Psoas muscle (tissue), 8 donors: ENCODE measurements around the gene SPATA19. TPM values are rescaled to one million over a fixed set of nuclear protein-coding genes. Genes with fewer than 3 reads are reported as not detected.

Experiments used
- ATAC-seq, 4 donors: fragments of 200-7000 bp; cut with Tn5 transposase; one replicate each; pipeline ENCODE4 v1.9.1; 2020; ENCODE audit warnings: moderate library complexity in 3 of 4, mild to moderate bottlenecking in 2 of 4
- DNase-seq, 2 donors: peaks; one replicate each; pipeline ENCODE4 v3.0.0-alpha.2; 2020
- H3K27ac ChIP-seq: fragments of 200-600 bp; one replicate; pipeline ENCODE4 v1.8.0; 2022
- H3K27me3 ChIP-seq, 3 donors: fragments of 200-600 bp in 1 of 3; one replicate each; pipeline versions ENCODE4 v1.6.1 to v1.8.0; 2013 to 2022; ENCODE audit warnings: low read length in 2 of 3, mild to moderate bottlenecking in 2 of 3, moderate library complexity in 1 of 3; ENCODE audit not compliant: insufficient read depth in 3 of 3
- H3K36me3 ChIP-seq, 2 donors: fragments of 200-600 bp in 1 of 2; one replicate each; pipeline versions ENCODE4 v1.6.1 to v1.8.0; 2013 to 2022; ENCODE audit warnings: low read depth in 1 of 2, mild to moderate bottlenecking in 1 of 2, moderate library complexity in 1 of 2; ENCODE audit not compliant: insufficient read depth in 1 of 2
- H3K4me1 ChIP-seq: fragments of 200-600 bp; one replicate; pipeline ENCODE4 v1.8.0; 2022
- H3K4me3 ChIP-seq: fragments of 200-600 bp; one replicate; pipeline ENCODE4 v1.8.0; 2022; ENCODE audit warnings: mild to moderate bottlenecking
- H3K9me3 ChIP-seq: fragments of 200-600 bp; one replicate; pipeline ENCODE4 v1.8.0; 2022
- WGBS, 3 donors: extraction: QIAGEN DNeasy Blood & Tissue Kit; methylation state at CpG; one replicate each; pipeline versions ENCODE4 v1.1.6 to v1.1.7; 2013; 5-methylcytosine and 5-hydroxymethylcytosine counted together
- intact Hi-C, 2 donors: fragments of 100-400 bp; cut with DNase I; formaldehyde crosslinking; loops; one replicate each; pipeline versions ENCODE4 v1.11.0 to v1.14.2; 2022
- polyA plus RNA-seq, 3 donors: library from polyadenylated mRNA; stranded (reverse); fragments of 200-250 nt; gene quantifications; one replicate each; pipeline ENCODE4 v1.2.3, GENCODE V29; 2013
- total RNA-seq, 4 donors: library from RNA; stranded (reverse); fragmentation: NEBNext Ultra II Directional in 2 of 4; extraction: Animal tissue kit (Norgen Biotek cat#: 25700) in 2 of 4; gene quantifications; one replicate each; pipeline versions ENCODE4 v1.2.1 to v1.2.4, GENCODE V29; 2021 to 2023
- TF ChIP-seq, protein P1 (sequence below): fragments of 200-600 bp; IDR thresholded peaks from one replicate; pipeline ENCODE4 v1.8.0; 2022; ENCODE audit warnings: antibody characterized with exemption
- donor health status: healthy with polysubstance abuse.
- donor health status: DM: no; HTN: no; CAD: no; lungs with moderate emphysema.
- donor health status: Bipolar disorder and iron deficiency.
- donor health status: healthy.
- donor health status: DM: yes; HTN: yes; CAD: no.
- donor health status: DM: no; HTN: no; CAD: no.
- donor health status: DM: no; HTN: no; CAD: no.
- donor health status: DM: yes; HTN: yes; CAD: no.

The SPATA19 gene
- total and polyA plus RNA-seq, 7 donors, result not detected

DNA sequence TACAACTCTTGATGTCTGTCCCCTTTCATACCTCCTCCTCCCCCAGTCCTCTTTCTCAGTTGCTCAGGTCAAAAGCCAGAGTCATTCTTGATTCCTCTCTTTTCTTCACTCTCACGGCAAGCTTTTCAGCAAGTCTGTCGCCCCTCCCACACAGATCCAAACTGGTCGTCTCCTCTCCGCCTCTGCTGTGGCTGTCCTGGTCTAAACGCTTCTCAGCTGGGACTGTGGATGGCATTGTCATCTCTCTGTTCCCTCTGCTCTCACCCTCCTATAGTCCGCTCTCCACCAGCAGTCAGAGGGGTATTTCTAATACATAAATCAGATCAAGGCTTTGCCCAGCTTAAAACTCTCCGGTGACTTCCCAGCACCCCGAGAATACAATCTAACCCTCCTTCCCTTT lies 46.8 kb upstream of the SPATA19 start:
- no peaks in the 10 kb centered on the region for H3K9me3 ChIP-seq
- ATAC-seq (no peak), DNase-seq (no peak)
- H3K36me3 ChIP-seq, result no peaks in the 10 kb centered on the region
- no peaks in the 10 kb centered on the region for H3K4me1 ChIP-seq
- H3K27ac ChIP-seq, result no peak overlapping the region
- TF ChIP-seq, protein P1, sequence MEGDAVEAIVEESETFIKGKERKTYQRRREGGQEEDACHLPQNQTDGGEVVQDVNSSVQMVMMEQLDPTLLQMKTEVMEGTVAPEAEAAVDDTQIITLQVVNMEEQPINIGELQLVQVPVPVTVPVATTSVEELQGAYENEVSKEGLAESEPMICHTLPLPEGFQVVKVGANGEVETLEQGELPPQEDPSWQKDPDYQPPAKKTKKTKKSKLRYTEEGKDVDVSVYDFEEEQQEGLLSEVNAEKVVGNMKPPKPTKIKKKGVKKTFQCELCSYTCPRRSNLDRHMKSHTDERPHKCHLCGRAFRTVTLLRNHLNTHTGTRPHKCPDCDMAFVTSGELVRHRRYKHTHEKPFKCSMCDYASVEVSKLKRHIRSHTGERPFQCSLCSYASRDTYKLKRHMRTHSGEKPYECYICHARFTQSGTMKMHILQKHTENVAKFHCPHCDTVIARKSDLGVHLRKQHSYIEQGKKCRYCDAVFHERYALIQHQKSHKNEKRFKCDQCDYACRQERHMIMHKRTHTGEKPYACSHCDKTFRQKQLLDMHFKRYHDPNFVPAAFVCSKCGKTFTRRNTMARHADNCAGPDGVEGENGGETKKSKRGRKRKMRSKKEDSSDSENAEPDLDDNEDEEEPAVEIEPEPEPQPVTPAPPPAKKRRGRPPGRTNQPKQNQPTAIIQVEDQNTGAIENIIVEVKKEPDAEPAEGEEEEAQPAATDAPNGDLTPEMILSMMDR, result no peak
- no peak overlapping the region for H3K4me3 ChIP-seq
- 72 to 79% (median 75%) methylated on average over 8 of the region's 8 CpGs for WGBS, 3 donors
- intact Hi-C loops, result no loop called here
- H3K27me3 ChIP-seq, result peaks cover 0 to 2% (median 0%) of the 10 kb centered on the region in 3 donors

DNA sequence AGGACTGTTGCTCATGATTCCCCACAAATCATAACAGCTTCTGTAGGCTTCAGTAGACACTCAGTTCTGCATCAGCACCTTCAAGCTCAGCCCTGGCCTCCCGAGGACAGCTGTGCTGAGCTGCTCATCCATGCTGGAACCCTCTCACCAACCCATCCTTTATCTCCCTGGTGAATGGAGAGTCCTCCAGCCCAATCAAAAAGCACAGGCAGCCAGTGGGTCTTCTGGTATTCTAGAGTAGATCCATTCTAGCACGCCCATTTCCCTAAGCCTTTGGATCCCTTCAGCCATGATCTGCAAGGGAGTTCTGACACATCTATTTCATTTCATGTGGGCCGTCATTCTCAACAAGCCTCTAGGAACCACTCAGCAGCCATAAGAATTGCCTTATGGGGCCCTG lies 44.6 kb upstream of the SPATA19 start:
- DNase-seq (no peak), ATAC-seq (no peak)
- intact Hi-C loops, result no loop called here
- H3K9me3 ChIP-seq, result no peaks in the 10 kb centered on the region
- H3K4me1 ChIP-seq, result no peaks in the 10 kb centered on the region
- H3K36me3 ChIP-seq, result no peaks in the 10 kb centered on the region
- H3K27ac ChIP-seq, result no peak overlapping the region
- TF ChIP-seq, protein P1, result no peak
- 76 to 84% (median 80%) methylated on average over 3 of the region's 3 CpGs for WGBS, 3 donors
- H3K4me3 ChIP-seq, result no peak overlapping the region
- no peaks in the 10 kb centered on the region for H3K27me3 ChIP-seq

DNA sequence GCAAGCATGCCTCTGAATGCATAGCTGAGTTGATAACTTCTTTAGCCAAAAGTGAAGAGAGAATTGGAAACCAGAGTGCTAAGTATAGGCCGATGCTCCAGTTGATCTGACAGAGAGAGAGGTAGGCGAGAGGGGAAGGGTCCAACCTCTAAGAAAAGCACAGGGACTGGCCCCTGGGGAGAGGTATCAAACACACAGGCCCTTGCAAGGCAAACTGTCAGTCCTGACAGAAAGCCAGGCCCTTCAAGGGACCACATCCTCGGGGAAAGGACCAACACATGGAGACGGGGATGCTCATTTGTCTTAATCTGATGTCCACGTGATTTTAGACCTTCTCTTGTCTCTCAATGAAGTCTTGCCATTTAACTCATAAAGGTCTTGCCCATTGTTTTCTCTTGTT lies 43.9 kb upstream of the SPATA19 start:
- H3K27me3 ChIP-seq, result no peaks in the 10 kb centered on the region
- ATAC-seq (no peak), DNase-seq (no peak)
- H3K27ac ChIP-seq, result no peak overlapping the region
- H3K36me3 ChIP-seq, result no peaks in the 10 kb centered on the region
- H3K4me3 ChIP-seq, result no peak overlapping the region
- intact Hi-C loops, result no loop called here
- no peaks in the 10 kb centered on the region for H3K4me1 ChIP-seq
- 71 to 83% (median 74%) methylated on average over 5 of the region's 5 CpGs for WGBS, 3 donors
- TF ChIP-seq, protein P1, result no peak
- H3K9me3 ChIP-seq, result no peaks in the 10 kb centered on the region

DNA sequence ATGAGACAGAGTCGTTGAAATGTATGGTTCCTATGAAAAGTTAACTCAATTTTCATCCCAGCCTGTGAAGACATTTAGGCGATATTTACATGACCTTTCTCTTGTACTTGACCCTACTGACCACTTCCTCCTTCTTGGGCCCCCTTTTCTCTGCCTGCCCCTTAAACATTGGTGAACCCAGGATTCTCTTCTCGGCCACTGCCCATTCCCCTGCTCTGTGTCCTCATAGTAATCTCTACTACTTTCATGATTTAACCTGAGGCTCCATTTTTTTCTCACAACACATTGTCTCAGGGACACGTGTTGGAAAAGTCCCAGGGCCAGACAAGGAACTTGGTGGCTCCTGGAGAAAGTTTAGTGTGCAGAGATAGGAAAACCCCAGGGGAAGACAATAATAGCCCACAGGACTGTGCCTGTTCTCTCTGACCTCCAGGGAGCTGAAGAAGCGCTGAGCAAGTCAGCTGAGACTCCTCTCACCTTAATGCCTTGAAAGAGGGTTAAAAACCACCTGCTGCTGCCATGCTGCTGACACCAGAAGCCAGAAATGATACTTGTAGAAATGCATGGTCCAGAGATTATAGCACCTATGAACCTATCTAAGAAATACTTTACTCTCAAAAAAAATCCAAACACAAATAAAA lies 42.5 kb upstream of the SPATA19 start:
- Histone ChIP-seq H3K4me3 (no peak overlapping the region), H3K27me3 (no peaks in the 10 kb centered on the region), H3K9me3 (no peaks in the 10 kb centered on the region), H3K4me1 (no peaks in the 10 kb centered on the region), H3K27ac (no peak overlapping the region), H3K36me3 (no peaks in the 10 kb centered on the region)
- ATAC-seq (no peak), DNase-seq (no peak)
- TF ChIP-seq, protein P1, result no peak
- WGBS, 3 donors, result 61 to 69% (median 68%) methylated on average over 5 of the region's 5 CpGs
- intact Hi-C loops, result no loop called here

DNA sequence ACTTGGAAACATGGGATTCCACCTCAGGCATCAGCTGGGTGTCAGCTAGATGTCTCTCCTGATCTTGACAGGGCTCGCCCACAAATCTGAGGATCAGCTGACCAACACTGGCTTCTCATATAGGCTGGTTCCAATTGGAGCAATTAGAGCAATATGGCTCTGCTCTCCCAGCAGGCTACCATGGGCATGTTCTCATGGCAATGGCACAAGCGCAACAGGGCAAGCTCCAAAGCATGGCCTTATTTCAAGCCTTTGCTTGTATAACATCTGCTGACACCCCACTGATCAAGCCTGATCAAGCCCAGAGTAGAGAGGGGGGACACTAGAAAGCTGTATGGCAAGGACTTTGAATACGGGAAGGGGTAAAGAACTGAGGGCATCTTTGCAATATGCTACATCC lies 40.7 kb upstream of the SPATA19 start:
- intact Hi-C loops, result no loop called here
- Histone ChIP-seq H3K36me3 (no peaks in the 10 kb centered on the region), H3K4me1 (no peaks in the 10 kb centered on the region), H3K27me3 (no peaks in the 10 kb centered on the region), H3K9me3 (no peaks in the 10 kb centered on the region), H3K27ac (no peak overlapping the region), H3K4me3 (no peak overlapping the region)
- DNase-seq, result no peak
- ATAC-seq, result no peak
- WGBS, 3 donors, result 79 to 88% (median 84%) methylated on average over 3 of the region's 3 CpGs
- TF ChIP-seq, protein P1, result no peak
